K562 (cell line): ENCODE results near the gene NAA10. TPM values are rescaled to one million over a fixed set of nuclear protein-coding genes. Genes with fewer than 3 reads are reported as not detected.
A peak's percentile ranks its signal among the peaks of the same experiment; 100 is the strongest.

Experiments used
- ARHGAP35 ChIP-seq: fragments of 450-650 bp; IDR thresholded peaks from 2 replicates; pipeline ENCODE4 v1.6.1; 2018; ENCODE audit not compliant: partially characterized antibody
- HDAC8 ChIP-seq: fragments of 450-650 bp; IDR thresholded peaks from 2 replicates; pipeline ENCODE4 v1.6.1; 2016; ENCODE audit warnings: mild to moderate bottlenecking, missing genetic modification characterization, moderate library complexity, missing compliant biosample characterization
- KDM4B ChIP-seq, 2 experiments: fragments of 450-650 bp in 1 of 2; sonication (generic) in 1 of 2; IDR thresholded peaks; 2 replicates each; pipeline ENCODE4 v1.6.1; 2016 to 2017; ENCODE audit warnings: borderline replicate concordance in 2 of 2, antibody characterized with exemption in 1 of 2, low read depth in 1 of 2, mild to moderate bottlenecking in 1 of 2
- OTX1 ChIP-seq: fragments of 450-650 bp; formaldehyde crosslinking; IDR thresholded peaks from 2 replicates; pipeline ENCODE4 v1.4.0; 2022; ENCODE audit warnings: mild to moderate bottlenecking
- POLR2AphosphoS5 ChIP-seq: IDR thresholded peaks from 2 replicates; pipeline ENCODE4 v1.6.1; 2011; ENCODE audit warnings: mild to moderate bottlenecking, low read depth, low read length, moderate library complexity; ENCODE audit not compliant: control insufficient read depth, insufficient read depth
- PRPF4 ChIP-seq: fragments of 200-400 bp; formaldehyde crosslinking; IDR thresholded peaks from one replicate; pipeline ENCODE4 v1.6.1; 2017; ENCODE audit warnings: low read length, low read depth, mild to moderate bottlenecking; ENCODE audit not compliant: insufficient read depth, poor library complexity, severe bottlenecking
- RBM22 ChIP-seq: fragments of 200-400 bp; formaldehyde crosslinking; IDR thresholded peaks from 2 replicates; pipeline ENCODE4 v1.6.1; 2018; ENCODE audit warnings: low read length, low read depth; ENCODE audit not compliant: poor library complexity, severe bottlenecking
- RUNX1 ChIP-seq: sonication (generic); IDR thresholded peaks from 2 replicates; pipeline ENCODE4 v1.6.1; 2016; ENCODE audit warnings: antibody characterized with exemption, low read depth
- SAFB ChIP-seq: fragments of 200-400 bp; formaldehyde crosslinking; IDR thresholded peaks from 2 replicates; pipeline ENCODE4 v1.6.1; 2017; ENCODE audit warnings: low read depth, low read length, borderline replicate concordance
- ZC3H8 ChIP-seq: fragments of 450-650 bp; IDR thresholded peaks from 2 replicates; pipeline ENCODE4 v1.6.1; 2017
- ZKSCAN3 ChIP-seq: fragments of 250-450 bp; sonication (Bioruptor Pico); IDR thresholded peaks from 2 replicates; pipeline ENCODE4 v1.4.0; 2020
- ZNF316 ChIP-seq: fragments of 450-650 bp; IDR thresholded peaks from 2 replicates; pipeline ENCODE4 v1.6.1; 2016
- ZNF778 ChIP-seq: fragments of 450-650 bp; formaldehyde crosslinking; IDR thresholded peaks from 2 replicates; pipeline ENCODE4 v1.4.0; 2020; ENCODE audit warnings: mild to moderate bottlenecking, moderate library complexity
- polyA plus RNA-seq, 8 experiments: library from polyadenylated mRNA; depleted of rRNA in 4 of 8; stranded (reverse) in 5 of 8; unstranded in 3 of 8; fragments of >200 nt; fragmentation: Nextera tagmentation in 2 of 8; fragmentation: Illumina TruSeq in 1 of 8; extraction: Ambion mirVana in 2 of 8; extraction: Trizol in 1 of 8; gene quantifications; 2 replicates each; pipeline versions ENCODE4 v1.2.1 to v1.2.3, GENCODE V29; 2011 to 2014; ENCODE audit warnings: inconsistent platforms in 1 of 8, missing spikeins in 1 of 8
- total RNA-seq, 7 experiments: library from RNA; depleted of rRNA in 6 of 7; stranded (reverse); fragments of >200 nt in 6 of 7; fragmentation: Illumina TruSeq in 2 of 7; extraction: Trizol in 2 of 7; gene quantifications; 2 replicates each; pipeline versions ENCODE4 v1.2.1 to v1.2.3, GENCODE V29; 2011 to 2021; ENCODE audit warnings: low replicate concordance in 1 of 7
- TF ChIP-seq, protein P1 (sequence below): fragments of 250-450 bp; sonication (Bioruptor Pico); IDR thresholded peaks from 2 replicates; pipeline ENCODE4 v1.4.0; 2020; ENCODE audit warnings: mild to moderate bottlenecking
- TF ChIP-seq, protein P2 (sequence below): fragments of 450-650 bp; conservative IDR thresholded peaks from 2 replicates; pipeline ENCODE4 v1.6.1; 2016; ENCODE audit warnings: missing genetic modification characterization, low read depth, mild to moderate bottlenecking, missing compliant biosample characterization, moderate library complexity
- TF ChIP-seq, protein P3 (sequence below): fragments of 250-450 bp; sonication (Bioruptor Pico); IDR thresholded peaks from 2 replicates; pipeline ENCODE4 v1.8.0; 2021; ENCODE audit warnings: borderline replicate concordance, mild to moderate bottlenecking, moderate library complexity; ENCODE audit not compliant: poor library complexity, severe bottlenecking
- TF ChIP-seq, protein P4 (sequence below): fragments of 200-800 bp; sonication (Bioruptor generic); IDR thresholded peaks from 2 replicates; pipeline ENCODE4 v1.6.1; 2017; ENCODE audit warnings: missing genetic modification characterization, missing compliant biosample characterization
- TF ChIP-seq, protein P5 (sequence below): fragments of 450-650 bp; formaldehyde crosslinking; IDR thresholded peaks from 2 replicates; pipeline ENCODE4 v1.4.0; 2022; ENCODE audit warnings: missing genetic modification characterization
- TF ChIP-seq, protein P6 (sequence below): fragments of 450-650 bp; IDR thresholded peaks from 2 replicates; pipeline ENCODE4 v1.6.1; 2018; ENCODE audit warnings: mild to moderate bottlenecking, low read depth; ENCODE audit not compliant: partially characterized antibody

Gene NAA10
- total and polyA plus RNA-seq, 9 of the 15 experiments (the other 6 are each of a cell fraction or from before 2014, with no cell fraction given), result 11.1 to 250 (median 134) TPM

DNA sequence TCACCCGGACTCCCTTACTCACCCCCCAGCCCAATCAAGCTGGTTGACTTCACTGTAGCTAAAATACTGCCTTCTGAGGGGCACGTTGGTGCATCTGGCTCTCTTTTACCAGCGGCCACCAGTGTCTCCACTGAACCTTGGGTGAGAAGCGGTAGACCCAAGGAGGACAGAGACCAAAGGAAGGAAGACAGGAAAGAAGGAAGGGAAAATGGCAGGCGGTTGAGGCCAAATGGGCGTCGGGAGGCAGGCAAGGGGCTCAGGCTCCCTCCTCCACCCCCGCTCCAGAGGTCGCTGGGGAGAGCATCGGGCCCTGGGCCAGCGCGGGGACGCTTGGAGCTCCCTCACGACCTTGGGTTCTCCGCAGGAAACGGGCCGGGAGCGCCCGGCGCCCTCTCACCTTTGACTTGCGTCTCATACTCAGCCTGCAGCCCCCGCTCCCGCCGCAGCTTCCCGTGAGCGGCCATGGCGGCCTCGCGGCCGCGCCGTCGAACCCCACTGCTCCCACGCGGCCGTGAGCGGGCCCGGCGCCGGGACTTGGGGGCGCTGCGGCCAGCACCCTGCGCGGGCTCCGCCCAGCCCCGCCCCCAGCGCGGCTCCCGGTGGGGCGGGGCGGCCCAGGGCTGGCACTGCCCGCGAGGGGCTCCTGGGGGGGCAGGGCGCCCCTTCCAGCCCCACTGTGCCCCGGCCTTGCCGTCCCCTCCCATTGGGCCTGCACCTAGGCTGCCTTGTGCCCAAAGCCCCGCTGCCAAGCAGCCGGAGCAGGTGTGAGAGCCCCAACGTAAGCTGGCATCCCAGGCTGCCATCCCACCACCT lies 8.9 kb downstream of the NAA10 start, which contains the start of gene ARHGAP4 (continued):
- TF ChIP-seq, protein P1, sequence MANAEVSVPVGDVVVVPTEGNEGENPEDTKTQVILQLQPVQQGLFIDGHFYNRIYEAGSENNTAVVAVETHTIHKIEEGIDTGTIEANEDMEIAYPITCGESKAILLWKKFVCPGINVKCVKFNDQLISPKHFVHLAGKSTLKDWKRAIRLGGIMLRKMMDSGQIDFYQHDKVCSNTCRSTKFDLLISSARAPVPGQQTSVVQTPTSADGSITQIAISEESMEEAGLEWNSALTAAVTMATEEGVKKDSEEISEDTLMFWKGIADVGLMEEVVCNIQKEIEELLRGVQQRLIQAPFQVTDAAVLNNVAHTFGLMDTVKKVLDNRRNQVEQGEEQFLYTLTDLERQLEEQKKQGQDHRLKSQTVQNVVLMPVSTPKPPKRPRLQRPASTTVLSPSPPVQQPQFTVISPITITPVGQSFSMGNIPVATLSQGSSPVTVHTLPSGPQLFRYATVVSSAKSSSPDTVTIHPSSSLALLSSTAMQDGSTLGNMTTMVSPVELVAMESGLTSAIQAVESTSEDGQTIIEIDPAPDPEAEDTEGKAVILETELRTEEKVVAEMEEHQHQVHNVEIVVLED (CRISPR knock-in tag), result peak; percentile 48
- TF ChIP-seq ZC3H8, result peak; percentile 96
- TF ChIP-seq ARHGAP35, result peak; percentile 74
- TF ChIP-seq, protein P2, sequence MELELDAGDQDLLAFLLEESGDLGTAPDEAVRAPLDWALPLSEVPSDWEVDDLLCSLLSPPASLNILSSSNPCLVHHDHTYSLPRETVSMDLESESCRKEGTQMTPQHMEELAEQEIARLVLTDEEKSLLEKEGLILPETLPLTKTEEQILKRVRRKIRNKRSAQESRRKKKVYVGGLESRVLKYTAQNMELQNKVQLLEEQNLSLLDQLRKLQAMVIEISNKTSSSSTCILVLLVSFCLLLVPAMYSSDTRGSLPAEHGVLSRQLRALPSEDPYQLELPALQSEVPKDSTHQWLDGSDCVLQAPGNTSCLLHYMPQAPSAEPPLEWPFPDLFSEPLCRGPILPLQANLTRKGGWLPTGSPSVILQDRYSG (tag), result no peak
- TF ChIP-seq ZKSCAN3 (CRISPR knock-in tag), result no peak
- TF ChIP-seq OTX1 (CRISPR knock-in tag), result peak; percentile 76; the same call in 1 of the 2 replicates
- peak; percentile 99 for TF ChIP-seq POLR2AphosphoS5
- TF ChIP-seq PRPF4, result no peak
- TF ChIP-seq, protein P3, sequence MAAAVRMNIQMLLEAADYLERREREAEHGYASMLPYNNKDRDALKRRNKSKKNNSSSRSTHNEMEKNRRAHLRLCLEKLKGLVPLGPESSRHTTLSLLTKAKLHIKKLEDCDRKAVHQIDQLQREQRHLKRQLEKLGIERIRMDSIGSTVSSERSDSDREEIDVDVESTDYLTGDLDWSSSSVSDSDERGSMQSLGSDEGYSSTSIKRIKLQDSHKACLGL (CRISPR knock-in tag), result no peak
- peak; percentile 76 for TF ChIP-seq SAFB
- peak; percentile 80 for TF ChIP-seq RBM22
- TF ChIP-seq ZNF316, result peak; percentile 70
- no peak for TF ChIP-seq HDAC8 (tag)
- TF ChIP-seq RUNX1, result peak; percentile 61; the same call in 1 of the 2 replicates
- TF ChIP-seq, protein P4, sequence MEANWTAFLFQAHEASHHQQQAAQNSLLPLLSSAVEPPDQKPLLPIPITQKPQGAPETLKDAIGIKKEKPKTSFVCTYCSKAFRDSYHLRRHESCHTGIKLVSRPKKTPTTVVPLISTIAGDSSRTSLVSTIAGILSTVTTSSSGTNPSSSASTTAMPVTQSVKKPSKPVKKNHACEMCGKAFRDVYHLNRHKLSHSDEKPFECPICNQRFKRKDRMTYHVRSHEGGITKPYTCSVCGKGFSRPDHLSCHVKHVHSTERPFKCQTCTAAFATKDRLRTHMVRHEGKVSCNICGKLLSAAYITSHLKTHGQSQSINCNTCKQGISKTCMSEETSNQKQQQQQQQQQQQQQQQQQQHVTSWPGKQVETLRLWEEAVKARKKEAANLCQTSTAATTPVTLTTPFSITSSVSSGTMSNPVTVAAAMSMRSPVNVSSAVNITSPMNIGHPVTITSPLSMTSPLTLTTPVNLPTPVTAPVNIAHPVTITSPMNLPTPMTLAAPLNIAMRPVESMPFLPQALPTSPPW, result peak; percentile 50
- TF ChIP-seq, protein P5, sequence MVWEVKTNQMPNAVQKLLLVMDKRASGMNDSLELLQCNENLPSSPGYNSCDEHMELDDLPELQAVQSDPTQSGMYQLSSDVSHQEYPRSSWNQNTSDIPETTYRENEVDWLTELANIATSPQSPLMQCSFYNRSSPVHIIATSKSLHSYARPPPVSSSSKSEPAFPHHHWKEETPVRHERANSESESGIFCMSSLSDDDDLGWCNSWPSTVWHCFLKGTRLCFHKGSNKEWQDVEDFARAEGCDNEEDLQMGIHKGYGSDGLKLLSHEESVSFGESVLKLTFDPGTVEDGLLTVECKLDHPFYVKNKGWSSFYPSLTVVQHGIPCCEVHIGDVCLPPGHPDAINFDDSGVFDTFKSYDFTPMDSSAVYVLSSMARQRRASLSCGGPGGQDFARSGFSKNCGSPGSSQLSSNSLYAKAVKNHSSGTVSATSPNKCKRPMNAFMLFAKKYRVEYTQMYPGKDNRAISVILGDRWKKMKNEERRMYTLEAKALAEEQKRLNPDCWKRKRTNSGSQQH (CRISPR knock-in tag), result peak; percentile 92
- no peak for TF ChIP-seq ZNF778 (CRISPR knock-in tag)
- TF ChIP-seq KDM4B (IDR thresholded peaks at IDR 0.05; ENCODE audit: borderline replicate concordance in 2 of 2, low read depth in 1 of 2), result peak in 1 of 2 experiments; percentile 90; a peak in 2 of 4 replicates
- TF ChIP-seq, protein P6, sequence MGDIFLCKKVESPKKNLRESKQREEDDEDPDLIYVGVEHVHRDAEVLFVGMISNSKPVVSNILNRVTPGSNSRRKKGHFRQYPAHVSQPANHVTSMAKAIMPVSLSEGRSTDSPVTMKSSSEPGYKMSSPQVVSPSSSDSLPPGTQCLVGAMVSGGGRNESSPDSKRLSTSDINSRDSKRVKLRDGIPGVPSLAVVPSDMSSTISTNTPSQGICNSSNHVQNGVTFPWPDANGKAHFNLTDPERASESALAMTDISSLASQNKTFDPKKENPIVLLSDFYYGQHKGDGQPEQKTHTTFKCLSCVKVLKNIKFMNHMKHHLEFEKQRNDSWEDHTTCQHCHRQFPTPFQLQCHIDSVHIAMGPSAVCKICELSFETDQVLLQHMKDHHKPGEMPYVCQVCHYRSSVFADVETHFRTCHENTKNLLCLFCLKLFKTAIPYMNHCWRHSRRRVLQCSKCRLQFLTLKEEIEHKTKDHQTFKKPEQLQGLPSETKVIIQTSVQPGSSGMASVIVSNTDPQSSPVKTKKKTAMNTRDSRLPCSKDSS, result no peak
